Right ventricle myocardium inferior (tissue), 1 donor: ENCODE data around the gene CCDC154. TPM values are rescaled to one million over a fixed set of nuclear protein-coding genes. Genes with fewer than 3 reads are reported as not detected.

ENCODE experiments used
- ATAC-seq: fragments of 200-7000 bp; cut with Tn5 transposase; one replicate; pipeline ENCODE4 v1.9.1; 2020; ENCODE audit warnings: mild to moderate bottlenecking, moderate library complexity
- DNase-seq: peaks from one replicate; pipeline ENCODE4 v3.0.0; 2021; ENCODE audit errors: missing footprints
- intact Hi-C: fragments of 100-400 bp; cut with DNase I; formaldehyde crosslinking; loops from one replicate; pipeline ENCODE4 v1.11.0; 2022
- total RNA-seq: library from RNA; stranded (reverse); fragmentation: NEBNext Ultra II Directional; extraction: Animal tissue kit (Norgen Biotek cat#: 25700); gene quantifications from one replicate; pipeline ENCODE4 v1.2.1, GENCODE V29; 2021
- donor health status: DM: no; HTN: yes; CAD: no; lungs with severe emphysema.

Gene CCDC154
- total RNA-seq, 1 donor from 2014 or later: 1.7 TPM

- no peak for DNase-seq
- intact Hi-C loops: no loop called here
- no peak for ATAC-seq
Measured at GRCh38 chr16:1430759-1431496, 13.4 kb downstream of the CCDC154 start, which contains the start of gene PERCC1. Gene PERCC1 (plus strand): TSS chr16:1431078. CDS start chr16:1432594, 1,516 bp downstream.

- ATAC-seq (no peak), DNase-seq (no peak)
- intact Hi-C loops: no loop called here
Measured at GRCh38 chr16:1430214-1430758, 14.1 kb downstream of the CCDC154 start.

GRCh38 chr16:1429631-1430030 lies 14.7 kb downstream of the CCDC154 start:
- intact Hi-C loops: loop anchor here (5.0 to 10.0 kb wide), 2 partner anchors 43 to 275 kb away; partner anchors contain the start of gene MAPK8IP3
- DNase-seq (no peak), ATAC-seq (no peak)

- ATAC-seq: no peak
- intact Hi-C loops: loop anchor here (5.0 to 10.0 kb wide), 2 partner anchors 43 to 276 kb away; partner anchors contain the start of gene MAPK8IP3
- DNase-seq: no peak
Measured at GRCh38 chr16:1429012-1429411, 15.3 kb downstream of the CCDC154 start.

GRCh38 chr16:1428511-1428910 lies 15.8 kb downstream of the CCDC154 start:
- intact Hi-C loops: loop anchor here (5.0 to 10.0 kb wide), 2 partner anchors 44 to 276 kb away; partner anchors contain the start of gene MAPK8IP3
- ATAC-seq (no peak), DNase-seq (no peak)

GRCh38 chr16:1427473-1428461 lies 16.6 kb downstream of the CCDC154 start:
- intact Hi-C loops: loop anchor here (5.0 to 10.0 kb wide), 2 partner anchors 45 to 277 kb away; partner anchors contain the start of gene MAPK8IP3
- no peak for DNase-seq
- ATAC-seq: no peak

- intact Hi-C loops: loop anchor here (5.0 to 10.0 kb wide), 2 partner anchors 45 to 278 kb away; partner anchors contain the start of gene MAPK8IP3
- ATAC-seq (no peak), DNase-seq (no peak)
Measured at GRCh38 chr16:1426734-1427471, 17.5 kb downstream of the CCDC154 start.

- ATAC-seq (no peak), DNase-seq (no peak)
- intact Hi-C loops: loop anchor here (5.0 to 10.0 kb wide), 2 partner anchors 47 to 279 kb away; partner anchors contain the start of gene MAPK8IP3
Measured at GRCh38 chr16:1425616-1426370, 18.6 kb downstream of the CCDC154 start.

GRCh38 chr16:1424028-1424427 lies 20.3 kb downstream of the CCDC154 start:
- ATAC-seq (no peak), DNase-seq (no peak)
- intact Hi-C loops: loop anchor here (5.0 to 10.0 kb wide), 3 partner anchors 62 to 281 kb away; partner anchors contain the start of genes MAPK8IP3 and TELO2

- intact Hi-C loops: loop anchor here (5.0 to 10.0 kb wide), 3 partner anchors 60 to 283 kb away; partner anchors contain the start of genes MAPK8IP3 and TELO2
- ATAC-seq: no peak
- no peak for DNase-seq
Measured at GRCh38 chr16:1422076-1422475, 22.3 kb downstream of the CCDC154 start.

- no peak for DNase-seq
- intact Hi-C loops: loop anchor here (2.0 to 10.0 kb wide), 4 partner anchors 58 to 285 kb away; partner anchors contain the start of genes MAPK8IP3 and TELO2
- ATAC-seq: no peak
Measured at GRCh38 chr16:1420111-1420539, 24.2 kb downstream of the CCDC154 start.

GRCh38 chr16:1416521-1416941 lies 27.8 kb downstream of the CCDC154 start:
- no peak for ATAC-seq
- intact Hi-C loops: no loop called here

GRCh38 chr16:1414532-1415260 lies 29.7 kb downstream of the CCDC154 start, which contains the start of gene UNKL:
Gene UNKL (minus strand): TSS chr16:1414704. CDS start chr16:1414691, 13 bp downstream.
- peak; percentile 92 for DNase-seq
- ATAC-seq: peak; percentile 46
- intact Hi-C loops: no loop called here

More at GRCh38 chr16:1416521-1416941, 27.8 kb downstream of the CCDC154 start:
- no peak for DNase-seq

- ATAC-seq (peak; percentile 45), DNase-seq (peak; percentile 86)
- intact Hi-C loops: no loop called here
Measured at GRCh38 chr16:1413684-1414531, 30.4 kb downstream of the CCDC154 start.

- ATAC-seq (no peak), DNase-seq (no peak)
- intact Hi-C loops: no loop called here
Measured at GRCh38 chr16:1412847-1413246, 31.5 kb downstream of the CCDC154 start.
